Measurements from ENCODE around the gene TNNC2. TPM values are rescaled to one million over a fixed set of nuclear protein-coding genes. Genes with fewer than 3 reads are reported as not detected.

Gene TNNC2
- total RNA-seq, 2 experiments from 2014 or later = not detected

- POLR2A ChIA-PET = no interaction called here
- Mint-ChIP-seq H3K36me3 (ENCODE audit: low read depth) (no peaks in the 10 kb centered on the region), H3K4me1 (ENCODE audit: low read depth) (peaks cover 6% of the 10 kb centered on the region), H3K4me3 (no peak overlapping the region), H3K27me3 (no peaks in the 10 kb centered on the region), H3K27ac (peak overlapping the region; percentile 26), H3K9me3 (no peaks in the 10 kb centered on the region)
- ATAC-seq (peak; percentile 79), DNase-seq (peak; percentile 29)
- TF ChIP-seq CTCF (IDR thresholded peaks at IDR 0.05) = no peak
- intact Hi-C loops (cut with micrococcal nuclease) = no loop called here
- CTCF ChIA-PET = interaction anchor here (1.0 kb wide), 1 partner anchor 11 kb away, joined by 8 read pairs; no protein-coding TSS in a partner anchor
Observed at GRCh38 chr20:45782890-45783289, 44.2 kb downstream of the TNNC2 start.

GRCh38 chr20:45781391-45781931 lies 45.7 kb downstream of the TNNC2 start:
- Mint-ChIP-seq H3K4me3 (no peak overlapping the region), H3K9me3 (no peaks in the 10 kb centered on the region), H3K27me3 (no peaks in the 10 kb centered on the region), H3K27ac (no peak overlapping the region), H3K4me1 (ENCODE audit: low read depth) (peaks cover 6% of the 10 kb centered on the region), H3K36me3 (ENCODE audit: low read depth) (no peaks in the 10 kb centered on the region)
- no peak for DNase-seq
- ChIA-PET POLR2A (interaction anchor here (0.9 kb wide), 1 partner anchor 298 kb away, joined by 3 read pairs; no protein-coding TSS in a partner anchor), CTCF (interaction anchor here (0.9 to 2.7 kb wide), 2 partner anchors 10 kb away, joined by 3 to 28 read pairs; no protein-coding TSS in a partner anchor)
- no peak for TF ChIP-seq CTCF (IDR thresholded peaks at IDR 0.05)
- intact Hi-C loops (cut with micrococcal nuclease) = no loop called here
- no peak for ATAC-seq

- no peak for TF ChIP-seq CTCF (IDR thresholded peaks at IDR 0.05)
- H3K4me3 Mint-ChIP-seq = no peak overlapping the region
- H3K4me1 Mint-ChIP-seq (ENCODE audit: low read depth) = peaks cover 6% of the 10 kb centered on the region
- H3K27me3 Mint-ChIP-seq = peaks cover under 1% of the 10 kb centered on the region
- no peaks in the 10 kb centered on the region for H3K36me3 Mint-ChIP-seq (ENCODE audit: low read depth)
- ChIA-PET CTCF (interaction anchor here (0.6 to 2.7 kb wide), 5 partner anchors 9 to 461 kb away, joined by 3 to 28 read pairs (median 4); no protein-coding TSS in a partner anchor), POLR2A (interaction anchor here (0.9 kb wide), 1 partner anchor 297 kb away, joined by 3 read pairs; no protein-coding TSS in a partner anchor)
- H3K9me3 Mint-ChIP-seq = no peaks in the 10 kb centered on the region
- intact Hi-C loops (cut with micrococcal nuclease) = no loop called here
- no peak overlapping the region for H3K27ac Mint-ChIP-seq
- ATAC-seq (no peak), DNase-seq (no peak)
Observed at GRCh38 chr20:45780159-45780558, 47.0 kb downstream of the TNNC2 start.

GRCh38 chr20:45779011-45779915 lies 47.8 kb downstream of the TNNC2 start:
- no peak for TF ChIP-seq CTCF (IDR thresholded peaks at IDR 0.05)
- Mint-ChIP-seq H3K27ac (no peak overlapping the region), H3K36me3 (ENCODE audit: low read depth) (no peaks in the 10 kb centered on the region), H3K4me3 (no peak overlapping the region), H3K9me3 (no peaks in the 10 kb centered on the region), H3K27me3 (peaks cover 4% of the 10 kb centered on the region), H3K4me1 (ENCODE audit: low read depth) (peaks cover 6% of the 10 kb centered on the region)
- ATAC-seq (peak; percentile 34), DNase-seq (peak; percentile 23)
- ChIA-PET CTCF (interaction anchor here (1.0 to 2.7 kb wide), 4 partner anchors 8 to 460 kb away, joined by 3 to 28 read pairs (median 5); no protein-coding TSS in a partner anchor), POLR2A (no interaction called here)
- intact Hi-C loops (cut with micrococcal nuclease) = no loop called here

- no peaks in the 10 kb centered on the region for H3K9me3 Mint-ChIP-seq
- intact Hi-C loops (cut with micrococcal nuclease) = no loop called here
- H3K4me1 Mint-ChIP-seq (ENCODE audit: low read depth) = no peaks in the 10 kb centered on the region
- TF ChIP-seq CTCF (IDR thresholded peaks at IDR 0.05) = no peak
- no peak overlapping the region for H3K4me3 Mint-ChIP-seq
- CTCF ChIA-PET = no interaction called here
- POLR2A ChIA-PET = no interaction called here
- no peak overlapping the region for H3K27ac Mint-ChIP-seq
- H3K36me3 Mint-ChIP-seq (ENCODE audit: low read depth) = no peaks in the 10 kb centered on the region
- no peak for ATAC-seq
- no peak for DNase-seq
- peaks cover 7% of the 10 kb centered on the region for H3K27me3 Mint-ChIP-seq
Observed at GRCh38 chr20:45776931-45777330, 50.2 kb downstream of the TNNC2 start.
